ENCODE results near the gene MFSD2A. TPM values are rescaled to one million over a fixed set of nuclear protein-coding genes. Genes with fewer than 3 reads are reported as not detected.
"Not testable (repeated sequence)": the region's sequence is repeated elsewhere in the genome, so short reads cannot be mapped to it uniquely, and the experiment has no call there.

The MFSD2A gene
- total RNA-seq, 4 donors from 2014 or later, result 8.9 to 60.8 (median 16.5) TPM

- no peak for TF ChIP-seq POLR2A (IDR thresholded peaks at IDR 0.05)
- no peak for TF ChIP-seq CTCF (IDR thresholded peaks at IDR 0.05)
These were observed 44.7 kb upstream of the MFSD2A start for GRCh38 chr1:39910263-39910662.

DNA sequence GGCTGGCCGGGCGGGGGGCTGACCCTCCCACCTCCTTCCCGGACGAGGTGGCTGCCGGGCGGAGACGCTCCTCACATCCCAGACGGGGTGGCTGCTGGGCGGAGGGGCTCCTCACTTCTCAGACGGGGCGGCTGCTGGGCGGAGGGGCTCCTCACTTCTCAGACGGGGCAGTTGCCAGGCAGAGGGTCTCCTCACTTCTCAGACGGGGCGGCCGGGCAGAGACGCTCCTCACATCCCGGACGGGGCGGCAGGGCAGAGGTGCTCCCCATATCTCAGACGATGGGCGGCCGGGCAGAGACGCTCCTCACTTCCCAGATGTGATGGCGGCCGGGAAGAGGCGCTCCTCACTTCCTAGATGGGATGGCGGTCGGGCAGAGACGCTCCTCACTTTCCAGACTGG lies 41.8 kb upstream of the MFSD2A start:
- H3K4me3 ChIP-seq (replicated peaks in 1 of 3); H3K36me3 ChIP-seq; DNase-seq; intact Hi-C loops (cut with DNase I); H3K4me1 ChIP-seq; H3K27ac ChIP-seq; H3K9me3 ChIP-seq; H3K27me3 ChIP-seq: not testable (repeated sequence)
- no CpG with 5 or more reads among the region's 30 CpGs for WGBS, 2 donors

More at GRCh38 chr1:39910263-39910662, 44.7 kb upstream of the MFSD2A start:
- intact Hi-C loops (cut with DNase I), result no loop called here
- no peaks in the 10 kb centered on the region for H3K27me3 ChIP-seq
- H3K9me3 ChIP-seq, result no peaks in the 10 kb centered on the region
- no peaks in the 10 kb centered on the region for H3K36me3 ChIP-seq
- no peak overlapping the region for H3K4me3 ChIP-seq (replicated peaks in 1 of 3)
- peaks cover 0 to 5% of the 10 kb centered on the region in 2 donors for H3K4me1 ChIP-seq
- no peak for DNase-seq
- WGBS, 2 donors, result 97 to 98% methylated on average over 3 of the region's 3 CpGs
- H3K27ac ChIP-seq, result no peak overlapping the region

DNA sequence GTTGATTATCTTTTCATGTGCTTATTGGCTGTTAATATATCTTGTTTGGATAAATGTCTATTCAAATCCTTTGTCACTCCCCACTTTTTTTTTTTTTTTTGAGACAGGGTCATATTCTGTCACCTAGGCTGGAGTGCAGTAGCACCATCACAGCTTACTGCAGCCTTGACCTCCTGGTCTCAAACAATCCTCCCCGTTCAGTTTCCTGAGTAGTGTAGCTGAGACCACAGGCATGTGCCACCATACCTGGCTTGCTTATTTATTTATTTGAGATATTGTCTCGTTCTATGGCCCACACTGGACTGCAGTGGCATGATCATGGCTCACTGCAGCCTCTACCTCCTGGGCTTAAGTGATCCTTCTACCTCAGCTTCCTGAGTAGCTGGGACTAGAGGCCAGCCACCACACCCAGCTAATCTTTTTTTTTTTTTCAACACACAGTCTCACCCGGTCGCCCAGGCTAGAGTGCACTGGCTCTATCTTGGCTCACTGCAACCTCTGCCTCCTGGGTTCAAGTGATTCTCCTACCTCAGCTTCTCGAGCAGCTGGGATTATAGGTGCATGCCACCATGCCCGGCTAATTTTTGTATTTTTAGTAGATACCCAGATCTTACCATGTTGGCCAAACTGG lies 39.3 kb upstream of the MFSD2A start:
- 82 to 83% methylated on average over 6 of the region's 6 CpGs for WGBS, 2 donors
- DNase-seq, result no peak
- Histone ChIP-seq H3K36me3 (no peaks in the 10 kb centered on the region), H3K27ac (no peak overlapping the region), H3K9me3 (no peaks in the 10 kb centered on the region), H3K27me3 (no peaks in the 10 kb centered on the region), H3K4me1 (peaks cover 0 to 5% of the 10 kb centered on the region in 2 donors), H3K4me3 (replicated peaks in 1 of 3) (no peak overlapping the region)
- TF ChIP-seq CTCF (IDR thresholded peaks at IDR 0.05) (no peak), POLR2A (IDR thresholded peaks at IDR 0.05) (no peak)
- intact Hi-C loops (cut with DNase I), result loop anchor here (5.0 kb wide), 1 partner anchor 57 kb away; no protein-coding TSS in a partner anchor

- TF ChIP-seq POLR2A (IDR thresholded peaks at IDR 0.05) (no peak), CTCF (IDR thresholded peaks at IDR 0.05) (no peak)
- Histone ChIP-seq H3K4me1 (no peaks in the 10 kb centered on the region), H3K27me3 (no peaks in the 10 kb centered on the region), H3K36me3 (no peaks in the 10 kb centered on the region), H3K4me3 (replicated peaks in 1 of 3) (no peak overlapping the region), H3K9me3 (no peaks in the 10 kb centered on the region), H3K27ac (no peak overlapping the region)
- WGBS, 2 donors, result 87 to 93% methylated on average over 2 of the region's 2 CpGs
- intact Hi-C loops (cut with DNase I), result loop anchor here (5.0 kb wide), 1 partner anchor 54 kb away; no protein-coding TSS in a partner anchor
- DNase-seq, result no peak
These were observed 37.1 kb upstream of the MFSD2A start for GRCh38 chr1:39917825-39918224.

- no peak for TF ChIP-seq POLR2A (IDR thresholded peaks at IDR 0.05)
- TF ChIP-seq CTCF (IDR thresholded peaks at IDR 0.05), result peak in 5 of 6 experiments; percentile 20 to 84 (median 63)
- WGBS, 2 donors, result 25 to 26% methylated on average over 3 of the region's 3 CpGs
- Histone ChIP-seq H3K9me3 (no peaks in the 10 kb centered on the region), H3K4me3 (replicated peaks in 1 of 3) (no peak overlapping the region), H3K4me1 (no peaks in the 10 kb centered on the region), H3K36me3 (no peaks in the 10 kb centered on the region), H3K27ac (no peak overlapping the region), H3K27me3 (no peaks in the 10 kb centered on the region)
- intact Hi-C loops (cut with DNase I), result loop anchor here (5.0 kb wide), 1 partner anchor 53 kb away; no protein-coding TSS in a partner anchor
- peak; percentile 51 to 62 for DNase-seq
These were observed 35.4 kb upstream of the MFSD2A start for GRCh38 chr1:39919545-39919944.

Data from thyroid gland (tissue), 4 donors.